H1 (cell line): Measurements from ENCODE around the gene SLC5A12. TPM values are rescaled to one million over a fixed set of nuclear protein-coding genes. Genes with fewer than 3 reads are reported as not detected.

ENCODE experiments used
- CTCF ChIA-PET: fragments of 300-600 bp; sonication (Branson Sonifier 250); formaldehyde crosslinking; loops from one replicate; lab custom pipeline; 2021; ENCODE audit not compliant: partially characterized antibody; lab: Charles Lee
- POLR2A ChIA-PET: fragments of 300-600 bp; sonication (Branson Sonifier 250); formaldehyde crosslinking; loops from one replicate; lab custom pipeline; 2021; ENCODE audit warnings: inconsistent platforms; ENCODE audit not compliant: partially characterized antibody; lab: Charles Lee
- DNase-seq, 2 experiments: peaks; one replicate each; pipeline versions ENCODE4 v3.0.0 to v3.0.0-alpha.2; 2010 to 2022; ENCODE audit warnings: low spot score in 2 of 2, low read depth in 1 of 2, mixed read lengths in 1 of 2
- FAIRE-seq: peaks from 2 replicates; lab custom pipeline; 2011; peaks lifted over from hg19 to GRCh38; lab: Jason Lieb, UNC
- H2AFZ ChIP-seq: 2 replicates; pipeline ENCODE4 v1.8.1; 2012; ENCODE audit warnings: low read length, inconsistent platforms
- H2AK5ac ChIP-seq: 2 replicates; pipeline ENCODE4 v1.6.1; 2013; ENCODE audit warnings: low read depth, low read length
- H2BK120ac ChIP-seq: replicated peaks from 2 replicates; pipeline ENCODE3; 2013; ENCODE audit warnings: low read depth, low read length, inconsistent platforms
- H2BK12ac ChIP-seq: 2 replicates; pipeline ENCODE4 v1.6.1; 2013; ENCODE audit warnings: low read depth, low read length
- H2BK15ac ChIP-seq: 2 replicates; pipeline ENCODE4 v1.6.1; 2013; ENCODE audit warnings: low read length
- H2BK20ac ChIP-seq: 2 replicates; pipeline ENCODE4 v1.6.1; 2013; ENCODE audit warnings: low read length
- H2BK5ac ChIP-seq: 2 replicates; pipeline ENCODE4 v1.6.1; 2013; ENCODE audit warnings: low read depth, low read length
- H3K14ac ChIP-seq: 2 replicates; pipeline ENCODE4 v1.6.1; 2013; ENCODE audit warnings: inconsistent platforms; ENCODE audit not compliant: insufficient read length
- H3K18ac ChIP-seq: 2 replicates; pipeline ENCODE4 v1.6.1; 2013; ENCODE audit warnings: low read length; ENCODE audit errors: extremely low read depth
- H3K23ac ChIP-seq: 2 replicates; pipeline ENCODE4 v1.6.1; 2013; ENCODE audit warnings: inconsistent platforms; ENCODE audit not compliant: insufficient read length
- H3K23me2 ChIP-seq: 2 replicates; pipeline ENCODE4 v1.6.1; 2013; ENCODE audit warnings: low read depth, low read length
- H3K27ac ChIP-seq: 2 replicates; pipeline ENCODE4 v1.6.1; 2011; ENCODE audit warnings: low read depth, low read length, inconsistent platforms
- H3K27me3 ChIP-seq, 4 experiments: replicated peaks in 1 of 4; 1 replicate in 1 of 4; 2 replicates in 3 of 4; pipeline versions ENCODE4 v1.6.1 to v1.8.1; 2011 to 2013; ENCODE audit warnings: low read length in 3 of 4, mild to moderate bottlenecking in 3 of 4, inconsistent platforms in 2 of 4, mixed read lengths in 2 of 4, moderate library complexity in 1 of 4; ENCODE audit not compliant: control insufficient read depth in 3 of 4, insufficient read depth in 3 of 4; ENCODE audit errors: extremely low read depth in 1 of 4
- H3K36me3 ChIP-seq, 4 experiments: 2 replicates each; pipeline versions ENCODE4 v1.6.1 to v1.8.1; 2011 to 2013; ENCODE audit warnings: mild to moderate bottlenecking in 4 of 4, low read length in 3 of 4, moderate library complexity in 2 of 4, control low read depth in 1 of 4, inconsistent platforms in 1 of 4; ENCODE audit not compliant: insufficient read depth in 4 of 4, control insufficient read depth in 2 of 4
- H3K4ac ChIP-seq: replicated peaks from 2 replicates; pipeline ENCODE3; 2013; ENCODE audit warnings: low read length, low read depth, mixed read lengths, inconsistent platforms; ENCODE audit not compliant: insufficient read length
- H3K4me1 ChIP-seq, 4 experiments: replicated peaks in 1 of 4; 1 replicate in 1 of 4; 2 replicates in 3 of 4; pipeline versions ENCODE4 v1.6.1 to v1.8.1; 2011 to 2013; ENCODE audit warnings: low read length in 3 of 4, inconsistent platforms in 2 of 4, mixed read lengths in 1 of 4; ENCODE audit not compliant: insufficient read depth in 4 of 4, control insufficient read depth in 3 of 4
- H3K4me2 ChIP-seq, 2 experiments: 2 replicates each; pipeline versions ENCODE4 v1.6.1 to v1.8.1; 2011 to 2013; ENCODE audit warnings: low read depth in 2 of 2, low read length in 2 of 2, control low read depth in 1 of 2, inconsistent platforms in 1 of 2, mild to moderate bottlenecking in 1 of 2; ENCODE audit not compliant: insufficient read depth in 1 of 2
- H3K4me3 ChIP-seq, 4 experiments: fragments of 200-600, 300-600 bp in 1 of 4; sonication (generic), shearing (Covaris generic), sonication (Bioruptor Twin) in 1 of 4; 2 replicates each; pipeline versions ENCODE4 v1.5.1 to v1.8.1; 2011 to 2016; ENCODE audit warnings: low read length in 4 of 4, low read depth in 3 of 4, control low read depth in 2 of 4, inconsistent platforms in 2 of 4, mild to moderate bottlenecking in 2 of 4, mixed read lengths in 1 of 4, moderate library complexity in 1 of 4; ENCODE audit not compliant: insufficient read depth in 2 of 4; ENCODE audit errors: extremely low read depth in 1 of 4
- H3K56ac ChIP-seq: replicated peaks from 2 replicates; pipeline ENCODE3; 2013; ENCODE audit warnings: low read depth, mild to moderate bottlenecking, mixed read lengths, low read length, inconsistent platforms; ENCODE audit not compliant: insufficient read length
- H3K79me1 ChIP-seq: 2 replicates; pipeline ENCODE4 v1.6.1; 2013; ENCODE audit warnings: low read depth, low read length, control low read depth
- H3K79me2 ChIP-seq, 2 experiments: 2 replicates each; pipeline versions ENCODE4 v1.6.1 to v1.8.1; 2012 to 2013; ENCODE audit warnings: low read length in 2 of 2, mild to moderate bottlenecking in 2 of 2, inconsistent platforms in 1 of 2; ENCODE audit not compliant: insufficient read depth in 2 of 2, control insufficient read depth in 1 of 2
- H3K9ac ChIP-seq, 4 experiments: replicated peaks in 1 of 4; 1 replicate in 1 of 4; 2 replicates in 3 of 4; pipeline versions ENCODE4 v1.6.1 to v1.8.1; 2011 to 2013; ENCODE audit warnings: low read depth in 3 of 4, low read length in 3 of 4, control low read depth in 2 of 4, mild to moderate bottlenecking in 2 of 4, moderate library complexity in 2 of 4, inconsistent platforms in 1 of 4; ENCODE audit errors: extremely low read depth in 1 of 4
- H3K9me3 ChIP-seq, 2 experiments: 2 replicates each; pipeline versions ENCODE4 v1.6.1 to v1.8.1; 2012 to 2013; ENCODE audit warnings: mild to moderate bottlenecking in 2 of 2, moderate library complexity in 2 of 2, control low read depth in 1 of 2, inconsistent platforms in 1 of 2, low read depth in 1 of 2, low read length in 1 of 2, mixed read lengths in 1 of 2; ENCODE audit not compliant: insufficient read depth in 2 of 2
- H4K20me1 ChIP-seq, 2 experiments: replicated peaks in 1 of 2; 2 replicates each; pipeline versions ENCODE3 to v1.8.1; 2011 to 2013; ENCODE audit warnings: inconsistent platforms in 2 of 2, low read length in 2 of 2, mild to moderate bottlenecking in 1 of 2; ENCODE audit not compliant: insufficient read depth in 2 of 2, control insufficient read depth in 1 of 2
- H4K5ac ChIP-seq: 2 replicates; pipeline ENCODE4 v1.6.1; 2013; ENCODE audit warnings: low read length, low read depth, mixed read lengths, inconsistent platforms; ENCODE audit not compliant: insufficient read length
- H4K8ac ChIP-seq: 2 replicates; pipeline ENCODE4 v1.8.0; 2013; ENCODE audit warnings: mild to moderate bottlenecking, moderate library complexity, low read length, inconsistent platforms; ENCODE audit not compliant: insufficient read depth; ENCODE audit errors: extremely low read depth
- H4K91ac ChIP-seq: replicated peaks from 2 replicates; pipeline ENCODE3; 2013; ENCODE audit warnings: low read length, mixed read lengths, inconsistent platforms; ENCODE audit not compliant: insufficient read length
- BCL11A ChIP-seq, 2 experiments: IDR thresholded peaks; one replicate each; pipeline ENCODE4 v1.6.1; 2011; ENCODE audit warnings: low read depth in 2 of 2, low read length in 2 of 2, mild to moderate bottlenecking in 2 of 2
- CBX5 ChIP-seq: fragments of 300-800, 300-1000 bp; sonication (generic); IDR thresholded peaks from 2 replicates; pipeline ENCODE4 v1.7.1; 2016; ENCODE audit warnings: antibody characterized with exemption, low read length, low read depth
- CHD1 ChIP-seq: IDR thresholded peaks from 2 replicates; pipeline ENCODE4 v1.6.1; 2012; ENCODE audit warnings: low read depth, low read length, improper control_type of control experiment
- JUN ChIP-seq: IDR thresholded peaks from 2 replicates; pipeline ENCODE4 v1.6.1; 2011; ENCODE audit warnings: low read depth, mild to moderate bottlenecking, improper control_type of control experiment, low read length
- KDM1A ChIP-seq: fragments of 200-600, 300-600 bp; sonication (generic); IDR thresholded peaks from 2 replicates; pipeline ENCODE4 v1.7.1; 2016; ENCODE audit warnings: mild to moderate bottlenecking, low read length, borderline replicate concordance
- MAFK ChIP-seq: IDR thresholded peaks from 2 replicates; pipeline ENCODE4 v1.6.1; 2012; ENCODE audit warnings: low read depth, mild to moderate bottlenecking, improper control_type of control experiment, low read length
- NANOG ChIP-seq: IDR thresholded peaks from 2 replicates; pipeline ENCODE4 v1.6.1; 2011; ENCODE audit warnings: low read length, low read depth, mild to moderate bottlenecking, inconsistent platforms; ENCODE audit not compliant: insufficient read depth, poor library complexity, severe bottlenecking
- SAP30 ChIP-seq: fragments of 300-600 bp; sonication (generic); IDR thresholded peaks from 2 replicates; pipeline ENCODE4 v1.7.1; 2012; ENCODE audit warnings: low read length, moderate library complexity, mild to moderate bottlenecking, inconsistent platforms; ENCODE audit not compliant: insufficient read depth, insufficient replicate concordance
- SIX5 ChIP-seq: IDR thresholded peaks from 2 replicates; pipeline ENCODE4 v1.6.1; 2011; ENCODE audit warnings: mild to moderate bottlenecking, low read depth, low read length
- TBP ChIP-seq: IDR thresholded peaks from 2 replicates; pipeline ENCODE4 v1.6.1; 2011; ENCODE audit warnings: low read depth, low read length, improper control_type of control experiment
- ZNF274 ChIP-seq: IDR thresholded peaks from 2 replicates; pipeline ENCODE4 v1.7.0; 2012; ENCODE audit warnings: low read length, borderline replicate concordance; ENCODE audit errors: extremely low read depth
- WGBS, 2 experiments: shearing (Covaris generic) in 1 of 2; methylation state at CpG; one replicate each; pipeline versions ENCODE4 v1.1.6 to v1.1.7; 2013 to 2015; ENCODE audit warnings: low lambda C conversion rate in 2 of 2, mixed read lengths in 2 of 2, inconsistent platforms in 1 of 2, low coverage in 1 of 2, missing lambda C conversion rate in 1 of 2; ENCODE audit not compliant: insufficient replicate concordance in 2 of 2, insufficient coverage in 1 of 2, insufficient read length in 1 of 2; ENCODE audit errors: extremely low coverage in 1 of 2, missing lambda C conversion rate in 1 of 2; 5-methylcytosine and 5-hydroxymethylcytosine counted together
- polyA plus RNA-seq, 7 experiments: library from polyadenylated mRNA; depleted of rRNA in 3 of 7; stranded (reverse) in 5 of 7; unstranded in 2 of 7; fragments of >200 nt in 5 of 7; fragments of 200-250 nt in 2 of 7; gene quantifications; 1 replicate in 5 of 7; 2 replicates in 1 of 7; 4 replicates in 1 of 7; pipeline versions ENCODE4 v1.2.1 to v1.2.3, GENCODE V29; 2011 to 2013; ENCODE audit warnings: missing spikeins in 2 of 7, mixed read lengths in 2 of 7
- total RNA-seq: library from RNA; stranded (reverse); fragmentation: NEBNext Ultra II Directional; extraction: Animal tissue kit (Norgen Biotek cat#: 25700); gene quantifications from 2 replicates; pipeline ENCODE4 v1.2.1, GENCODE V29; 2021

The SLC5A12 gene
- total and polyA plus RNA-seq, 2 of the 8 experiments (the other 6 are each of a cell fraction or from before 2014, with no cell fraction given), result 1.3 to 1.4 TPM

DNA sequence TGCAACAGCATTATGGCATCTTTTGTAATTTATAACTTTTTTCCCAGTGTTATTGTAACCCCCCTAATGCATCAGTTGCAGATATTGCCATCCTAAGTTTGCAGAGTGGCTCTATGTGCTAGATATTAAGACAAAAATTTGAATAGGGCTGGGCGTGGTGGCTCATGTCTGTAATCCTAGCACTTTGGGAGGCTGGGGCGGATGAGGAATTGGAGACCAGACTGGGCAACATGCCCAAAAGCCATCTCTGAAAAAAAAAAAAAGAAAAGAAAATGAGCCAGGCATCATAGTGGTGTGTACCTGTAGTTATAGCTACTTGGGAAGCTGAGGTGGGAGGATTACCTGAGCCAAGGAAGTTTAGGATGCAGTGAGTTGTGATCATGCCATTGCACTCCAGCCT lies 99.7 kb downstream of the SLC5A12 start:
- 93% methylated on average over 2 of the region's 2 CpGs; no CpG with 5 or more reads in 1 of the 2 experiments for WGBS, 2 experiments
- H2BK5ac ChIP-seq, result no peak overlapping the region
- no peak overlapping the region for H4K5ac ChIP-seq
- H3K18ac ChIP-seq, result no peak overlapping the region
- H3K79me2 ChIP-seq, result no peaks in the 10 kb centered on the region
- H3K27me3 ChIP-seq, result no peaks in the 10 kb centered on the region
- no peak overlapping the region for H3K27ac ChIP-seq
- H3K4me1 ChIP-seq, result no peaks in the 10 kb centered on the region
- H3K4me2 ChIP-seq, result no peak overlapping the region
- H2BK12ac ChIP-seq, result no peak overlapping the region
- H3K23ac ChIP-seq, result no peak overlapping the region
- no peaks in the 10 kb centered on the region for H3K79me1 ChIP-seq
- no peak overlapping the region for H2AFZ ChIP-seq
- no peak overlapping the region for H2AK5ac ChIP-seq
- no peak overlapping the region for H3K4me3 ChIP-seq
- no peak overlapping the region for H2BK20ac ChIP-seq
- ChIA-PET CTCF (no interaction called here), POLR2A (no interaction called here)
- H2BK120ac ChIP-seq, result no peak overlapping the region
- H4K20me1 ChIP-seq, result no peaks in the 10 kb centered on the region
- no peak overlapping the region for H2BK15ac ChIP-seq
- H3K9me3 ChIP-seq, result no peaks in the 10 kb centered on the region
- FAIRE-seq (no peak), DNase-seq (no peak)
- no peak overlapping the region for H3K56ac ChIP-seq
- no peak overlapping the region for H3K4ac ChIP-seq
- no peak overlapping the region for H4K8ac ChIP-seq
- no peak overlapping the region for H3K9ac ChIP-seq
- TF ChIP-seq JUN (no peak), SAP30 (no peak), KDM1A (no peak), SIX5 (no peak), NANOG (no peak), CBX5 (no peak), CHD1 (no peak), TBP (no peak), BCL11A (IDR thresholded peaks at IDR 0.05; ENCODE audit: low read depth in 2 of 2, low read length in 2 of 2) (no peak), MAFK (no peak), ZNF274 (no peak)
- TF ChIP-seq, all 59 proteins: peak for 0
- H4K91ac ChIP-seq, result no peak overlapping the region
- no peaks in the 10 kb centered on the region for H3K36me3 ChIP-seq
- H3K23me2 ChIP-seq, result no peaks in the 10 kb centered on the region; the same call in 1 of the 2 replicates
- no peak overlapping the region for H3K14ac ChIP-seq
